BLaER1 treated with 17β-estradiol and CSF1 and Interleukin-3, amounts not matched to agents 10 nM and 100 nM (cell line): ENCODE data around the gene KCNC1.

ENCODE experiments used
- H3K27ac ChIP-seq, 11 experiments: shearing (Covaris generic); formaldehyde crosslinking; 2 replicates each; pipeline ENCODE4 v1.8.1; 2022
- H3K27me3 ChIP-seq, 11 experiments: shearing (Covaris generic); formaldehyde crosslinking; 2 replicates each; pipeline ENCODE4 v1.8.1; 2022
- H3K36me3 ChIP-seq, 11 experiments: shearing (Covaris generic); formaldehyde crosslinking; 2 replicates each; pipeline ENCODE4 v1.8.1; 2022
- H3K4me1 ChIP-seq, 10 experiments: shearing (Covaris generic); formaldehyde crosslinking; 2 replicates each; pipeline ENCODE4 v1.8.1; 2022
- H3K4me2 ChIP-seq, 11 experiments: shearing (Covaris generic); formaldehyde crosslinking; 2 replicates each; pipeline ENCODE4 v1.8.1; 2022
- H3K4me3 ChIP-seq, 10 experiments: shearing (Covaris generic); formaldehyde crosslinking; 2 replicates each; pipeline ENCODE4 v1.8.1; 2022
- H3K9ac ChIP-seq, 11 experiments: shearing (Covaris generic); formaldehyde crosslinking; 2 replicates each; pipeline ENCODE4 v1.8.1; 2022
- H3K9me3 ChIP-seq, 11 experiments: shearing (Covaris generic); formaldehyde crosslinking; replicated peaks in 1 of 11; 2 replicates each; pipeline ENCODE4 v1.8.1; 2022
- H4K20me1 ChIP-seq, 11 experiments: shearing (Covaris generic); formaldehyde crosslinking; 2 replicates each; pipeline ENCODE4 v1.8.1; 2022
- Cebpa-rat ChIP-seq, 11 experiments: shearing (Covaris generic); IDR thresholded peaks; 2 replicates each; pipeline ENCODE4 v1.8.1; 2022

The KCNC1 gene

GRCh38 chr11:17751558-17751957 lies 17.0 kb downstream of the KCNC1 start:
- no peak overlapping the region for H3K27ac ChIP-seq
- H3K9ac ChIP-seq, result no peak overlapping the region
- no peaks in the 10 kb centered on the region for H3K27me3 ChIP-seq
- H3K4me2 ChIP-seq, result peak overlapping the region in 9 of 11 experiments; percentile 6 to 98 (median 89); a peak in 15 of 22 replicates
- H4K20me1 ChIP-seq, result peaks cover 0 to 6% (median 0%) of the 10 kb centered on the region in 11 experiments; a peak in 1 of 22 replicates
- H3K4me3 ChIP-seq, result no peak overlapping the region
- no peak for TF ChIP-seq Cebpa-rat (IDR thresholded peaks at IDR 0.05)
- H3K4me1 ChIP-seq, result peaks cover 0 to 52% (median 29%) of the 10 kb centered on the region in 10 experiments; a peak in 17 of 20 replicates
- peaks cover 0 to 7% (median 0%) of the 10 kb centered on the region in 11 experiments; a peak in 4 of 22 replicates for H3K9me3 ChIP-seq
- H3K36me3 ChIP-seq, result no peaks in the 10 kb centered on the region

- H3K9ac ChIP-seq, result no peak overlapping the region
- H3K4me2 ChIP-seq, result peak overlapping the region in 9 of 11 experiments; percentile 6 to 98 (median 89); a peak in 17 of 22 replicates
- no peak overlapping the region for H3K4me3 ChIP-seq
- no peaks in the 10 kb centered on the region for H3K27me3 ChIP-seq
- H3K4me1 ChIP-seq, result peaks cover 0 to 52% (median 29%) of the 10 kb centered on the region in 10 experiments; a peak in 17 of 20 replicates
- peaks cover 0 to 5% (median 0%) of the 10 kb centered on the region in 11 experiments; a peak in 1 of 22 replicates for H4K20me1 ChIP-seq
- H3K27ac ChIP-seq, result no peak overlapping the region
- H3K36me3 ChIP-seq, result no peaks in the 10 kb centered on the region
- no peak for TF ChIP-seq Cebpa-rat (IDR thresholded peaks at IDR 0.05)
- H3K9me3 ChIP-seq, result peaks cover 0 to 9% (median 0%) of the 10 kb centered on the region in 11 experiments; a peak in 5 of 22 replicates
These were observed 17.6 kb downstream of the KCNC1 start for GRCh38 chr11:17752144-17752543.

- peak overlapping the region in 10 of 11 experiments; percentile 19 to 98 (median 88); a peak in 19 of 22 replicates for H3K4me2 ChIP-seq
- no peak overlapping the region for H3K27ac ChIP-seq
- H3K9ac ChIP-seq, result peak overlapping the region in 5 of 11 experiments; percentile 3 to 55 (median 16); a peak in 6 of 22 replicates
- no peaks in the 10 kb centered on the region for H4K20me1 ChIP-seq
- no peak for TF ChIP-seq Cebpa-rat (IDR thresholded peaks at IDR 0.05)
- H3K4me1 ChIP-seq, result peaks cover 0 to 52% (median 29%) of the 10 kb centered on the region in 10 experiments; a peak in 17 of 20 replicates
- no peaks in the 10 kb centered on the region for H3K27me3 ChIP-seq
- H3K36me3 ChIP-seq, result no peaks in the 10 kb centered on the region
- peaks cover 0 to 12% (median 7%) of the 10 kb centered on the region in 11 experiments; a peak in 16 of 22 replicates for H3K9me3 ChIP-seq
- 0 out of 20 replicates have a peak overlapping the region, but pooled peaks of 1 of the 10 experiments have one; percentile 23 for H3K4me3 ChIP-seq
These were observed 18.6 kb downstream of the KCNC1 start for GRCh38 chr11:17753153-17753552.

- Histone ChIP-seq H4K20me1 (no peaks in the 10 kb centered on the region), H3K4me2 (peak overlapping the region in 9 of 11 experiments; percentile 46 to 98 (median 89); a peak in 17 of 22 replicates)
These were observed 19.1 kb downstream of the KCNC1 start for GRCh38 chr11:17753641-17754040.

GRCh38 chr11:17755891-17756290 lies 21.3 kb downstream of the KCNC1 start:
- TF ChIP-seq Cebpa-rat (IDR thresholded peaks at IDR 0.05), result no peak
- Histone ChIP-seq H3K9me3 (peaks cover 12 to 33% (median 21%) of the 10 kb centered on the region in 11 experiments), H4K20me1 (no peaks in the 10 kb centered on the region), H3K9ac (no peak overlapping the region), H3K27me3 (no peaks in the 10 kb centered on the region), H3K4me1 (peaks cover 0 to 41% (median 29%) of the 10 kb centered on the region in 10 experiments; a peak in 17 of 20 replicates), H3K36me3 (peaks cover 0 to 5% (median 0%) of the 10 kb centered on the region in 11 experiments; a peak in 1 of 22 replicates), H3K4me3 (no peak overlapping the region), H3K4me2 (no peak overlapping the region), H3K27ac (no peak overlapping the region)

More at GRCh38 chr11:17753641-17754040, 19.1 kb downstream of the KCNC1 start:
- TF ChIP-seq Cebpa-rat (IDR thresholded peaks at IDR 0.05), result no peak
- peaks cover 0 to 52% (median 29%) of the 10 kb centered on the region in 10 experiments; a peak in 17 of 20 replicates for H3K4me1 ChIP-seq
- peaks cover 0 to 2% (median 0%) of the 10 kb centered on the region in 11 experiments; a peak in 1 of 22 replicates for H3K36me3 ChIP-seq
- no peaks in the 10 kb centered on the region for H3K27me3 ChIP-seq
- H3K9ac ChIP-seq, result peak overlapping the region in 2 of 11 experiments; percentile 16 to 55; a peak in 2 of 22 replicates
- no peak overlapping the region for H3K4me3 ChIP-seq
- H3K27ac ChIP-seq, result no peak overlapping the region
- H3K9me3 ChIP-seq, result peaks cover 4 to 17% (median 12%) of the 10 kb centered on the region in 11 experiments

GRCh38 chr11:17760102-17761029 lies 25.8 kb downstream of the KCNC1 start:
- TF ChIP-seq Cebpa-rat (IDR thresholded peaks at IDR 0.05), result no peak
- Histone ChIP-seq H3K4me3 (no peak overlapping the region), H3K4me2 (no peak overlapping the region)

GRCh38 chr11:17762309-17762974 lies 27.9 kb downstream of the KCNC1 start:
- TF ChIP-seq Cebpa-rat (IDR thresholded peaks at IDR 0.05), result no peak
- H3K4me3 ChIP-seq, result no peak overlapping the region

More at GRCh38 chr11:17760102-17761029, 25.8 kb downstream of the KCNC1 start:
- H3K27me3 ChIP-seq, result no peaks in the 10 kb centered on the region
- H3K4me1 ChIP-seq, result peaks cover 0 to 24% (median 2%) of the 10 kb centered on the region in 10 experiments; a peak in 10 of 20 replicates
- H3K9me3 ChIP-seq, result peaks cover 12 to 33% (median 18%) of the 10 kb centered on the region in 11 experiments
- no peaks in the 10 kb centered on the region; a peak in 1 of 22 replicates for H4K20me1 ChIP-seq
- no peak overlapping the region for H3K27ac ChIP-seq
- H3K36me3 ChIP-seq, result peaks cover 0 to 5% (median 0%) of the 10 kb centered on the region in 11 experiments; a peak in 1 of 22 replicates
- no peak overlapping the region; a peak in 1 of 22 replicates for H3K9ac ChIP-seq

GRCh38 chr11:17763244-17763643 lies 28.7 kb downstream of the KCNC1 start:
- TF ChIP-seq Cebpa-rat (IDR thresholded peaks at IDR 0.05), result no peak
- Histone ChIP-seq H3K27ac (no peak overlapping the region), H3K4me1 (peaks cover 0 to 50% (median 20%) of the 10 kb centered on the region in 10 experiments; a peak in 18 of 20 replicates), H3K9me3 (peaks cover 10 to 20% (median 12%) of the 10 kb centered on the region in 11 experiments; a peak in 21 of 22 replicates), H3K27me3 (no peaks in the 10 kb centered on the region), H3K4me3 (no peak overlapping the region), H3K36me3 (peaks cover 0 to 5% (median 0%) of the 10 kb centered on the region in 11 experiments; a peak in 1 of 22 replicates), H3K9ac (no peak overlapping the region), H4K20me1 (no peaks in the 10 kb centered on the region; a peak in 1 of 22 replicates), H3K4me2 (no peak overlapping the region)

More at GRCh38 chr11:17762309-17762974, 27.9 kb downstream of the KCNC1 start:
- H3K4me2 ChIP-seq, result no peak overlapping the region
- no peaks in the 10 kb centered on the region for H3K27me3 ChIP-seq
- H3K4me1 ChIP-seq, result peaks cover 0 to 42% (median 12%) of the 10 kb centered on the region in 10 experiments; a peak in 17 of 20 replicates
- H3K9ac ChIP-seq, result no peak overlapping the region
- no peaks in the 10 kb centered on the region; a peak in 1 of 22 replicates for H4K20me1 ChIP-seq
- no peak overlapping the region for H3K27ac ChIP-seq
- H3K9me3 ChIP-seq, result peaks cover 12 to 28% (median 18%) of the 10 kb centered on the region in 11 experiments
- peaks cover 0 to 5% (median 0%) of the 10 kb centered on the region in 11 experiments; a peak in 1 of 22 replicates for H3K36me3 ChIP-seq
